ENCODE measurements around the gene BLOC1S1.

Gene BLOC1S1

DNA sequence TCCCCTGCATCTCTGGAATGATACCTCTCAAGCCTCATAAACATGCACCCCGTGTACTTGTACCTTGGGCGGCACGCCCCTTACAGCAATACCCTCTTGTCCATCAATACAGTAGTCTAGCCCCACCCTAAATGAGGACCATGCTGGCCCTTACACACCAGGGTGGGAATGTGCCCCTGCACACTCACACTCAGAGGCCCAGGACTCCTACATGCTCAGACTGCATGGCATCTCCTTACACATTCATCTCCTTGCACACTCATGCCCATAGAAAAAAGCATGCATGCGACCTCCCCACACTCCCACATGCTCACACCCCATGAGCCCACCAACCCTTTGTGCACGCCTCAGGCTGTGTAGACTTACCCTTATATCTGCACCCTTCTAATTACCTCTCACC is 30.2 kb upstream of the BLOC1S1 start:
- no peak overlapping the region for H3K4me3 ChIP-seq (ENCODE audit: control insufficient read depth, low read depth, low read length)
- no peak for DNase-seq (ENCODE audit: low read depth)
- TF ChIP-seq, protein P1, sequence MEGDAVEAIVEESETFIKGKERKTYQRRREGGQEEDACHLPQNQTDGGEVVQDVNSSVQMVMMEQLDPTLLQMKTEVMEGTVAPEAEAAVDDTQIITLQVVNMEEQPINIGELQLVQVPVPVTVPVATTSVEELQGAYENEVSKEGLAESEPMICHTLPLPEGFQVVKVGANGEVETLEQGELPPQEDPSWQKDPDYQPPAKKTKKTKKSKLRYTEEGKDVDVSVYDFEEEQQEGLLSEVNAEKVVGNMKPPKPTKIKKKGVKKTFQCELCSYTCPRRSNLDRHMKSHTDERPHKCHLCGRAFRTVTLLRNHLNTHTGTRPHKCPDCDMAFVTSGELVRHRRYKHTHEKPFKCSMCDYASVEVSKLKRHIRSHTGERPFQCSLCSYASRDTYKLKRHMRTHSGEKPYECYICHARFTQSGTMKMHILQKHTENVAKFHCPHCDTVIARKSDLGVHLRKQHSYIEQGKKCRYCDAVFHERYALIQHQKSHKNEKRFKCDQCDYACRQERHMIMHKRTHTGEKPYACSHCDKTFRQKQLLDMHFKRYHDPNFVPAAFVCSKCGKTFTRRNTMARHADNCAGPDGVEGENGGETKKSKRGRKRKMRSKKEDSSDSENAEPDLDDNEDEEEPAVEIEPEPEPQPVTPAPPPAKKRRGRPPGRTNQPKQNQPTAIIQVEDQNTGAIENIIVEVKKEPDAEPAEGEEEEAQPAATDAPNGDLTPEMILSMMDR (conservative IDR thresholded peaks at IDR 0.05; ENCODE audit: control insufficient read depth, insufficient read depth, low read depth, low read length): no peak

GRCh38 chr12:55686366-55687010 is 29.4 kb upstream of the BLOC1S1 start:
- no peak overlapping the region for H3K4me3 ChIP-seq (ENCODE audit: control insufficient read depth, low read depth, low read length)
- no peak for DNase-seq (ENCODE audit: low read depth)
- TF ChIP-seq, protein P1 (conservative IDR thresholded peaks at IDR 0.05; ENCODE audit: control insufficient read depth, insufficient read depth, low read depth, low read length): no peak

- TF ChIP-seq, protein P1 (conservative IDR thresholded peaks at IDR 0.05; ENCODE audit: control insufficient read depth, insufficient read depth, low read depth, low read length): no peak
- DNase-seq (ENCODE audit: low read depth): no peak
- H3K4me3 ChIP-seq (ENCODE audit: control insufficient read depth, low read depth, low read length): no peak overlapping the region
Observed at GRCh38 chr12:55687746-55688145, 28.1 kb upstream of the BLOC1S1 start.

- H3K4me3 ChIP-seq (ENCODE audit: control insufficient read depth, low read depth, low read length): no peak overlapping the region
- TF ChIP-seq, protein P1 (conservative IDR thresholded peaks at IDR 0.05; ENCODE audit: control insufficient read depth, insufficient read depth, low read depth, low read length): no peak
- DNase-seq (ENCODE audit: low read depth): no peak
Observed at GRCh38 chr12:55688716-55689655, 26.9 kb upstream of the BLOC1S1 start.

- TF ChIP-seq, protein P1 (conservative IDR thresholded peaks at IDR 0.05; ENCODE audit: control insufficient read depth, insufficient read depth, low read depth, low read length): no peak
- no peak for DNase-seq (ENCODE audit: low read depth)
- H3K4me3 ChIP-seq (ENCODE audit: control insufficient read depth, low read depth, low read length): no peak overlapping the region
Observed at GRCh38 chr12:55692631-55693322, 23.1 kb upstream of the BLOC1S1 start.

GRCh38 chr12:55693323-55694187 is 22.3 kb upstream of the BLOC1S1 start:
- no peak for DNase-seq (ENCODE audit: low read depth)
- H3K4me3 ChIP-seq (ENCODE audit: control insufficient read depth, low read depth, low read length): no peak overlapping the region
- TF ChIP-seq, protein P1 (conservative IDR thresholded peaks at IDR 0.05; ENCODE audit: control insufficient read depth, insufficient read depth, low read depth, low read length): no peak

Measured in fibroblast of mammary gland (primary cell).